ENCODE data around the gene DCDC2C.

The DCDC2C gene

GRCh38 chr2:3839476-3839875 is 136.1 kb downstream of the DCDC2C start:
- no peak for DNase-seq

- no peak for DNase-seq
Observed at GRCh38 chr2:3840611-3841155, 137.3 kb downstream of the DCDC2C start.

GRCh38 chr2:3847397-3848052 is 144.2 kb downstream of the DCDC2C start:
- no peak for DNase-seq

- DNase-seq: no peak
Observed at GRCh38 chr2:3848776-3849175, 145.4 kb downstream of the DCDC2C start.

GRCh38 chr2:3849213-3849612 is 145.8 kb downstream of the DCDC2C start:
- no peak for DNase-seq

GRCh38 chr2:3857576-3857975 is 154.2 kb downstream of the DCDC2C start:
- DNase-seq: no peak

- DNase-seq: no peak
Observed at GRCh38 chr2:3864943-3865865, 161.8 kb downstream of the DCDC2C start.

- no peak for DNase-seq
Observed at GRCh38 chr2:3867469-3867868, 164.1 kb downstream of the DCDC2C start.

- DNase-seq: no peak
Observed at GRCh38 chr2:3868012-3868805, 164.8 kb downstream of the DCDC2C start.

- DNase-seq: no peak
Observed at GRCh38 chr2:3870222-3870621, 166.8 kb downstream of the DCDC2C start.

- DNase-seq: no peak
Observed at GRCh38 chr2:3871002-3871401, 167.6 kb downstream of the DCDC2C start.

- no peak for DNase-seq
Observed at GRCh38 chr2:3872451-3872850, 169.1 kb downstream of the DCDC2C start.

GRCh38 chr2:3873899-3874298 is 170.5 kb downstream of the DCDC2C start:
- no peak for DNase-seq

- no peak for DNase-seq
Observed at GRCh38 chr2:3876221-3876620, 172.8 kb downstream of the DCDC2C start.

- DNase-seq: no peak
Observed at GRCh38 chr2:3876685-3877084, 173.3 kb downstream of the DCDC2C start.

- no peak for DNase-seq
Observed at GRCh38 chr2:3885629-3886628, 182.6 kb downstream of the DCDC2C start.

GRCh38 chr2:3895021-3895420 is 191.6 kb downstream of the DCDC2C start:
- DNase-seq: no peak

Data from activated CD4-positive, alpha-beta T cell treated with anti-CD3 and anti-CD28 coated beads, Interleukin-2, amount 50 U/mL, for 16 hours (primary cell).